ENCODE data around the gene SHC3. TPM values are rescaled to one million over a fixed set of nuclear protein-coding genes. Genes with fewer than 3 reads are reported as not detected.

Gene SHC3
- total RNA-seq, 4 donors from 2014 or later = 0.51 to 3.5 (median 2.5) TPM

- H3K36me3 ChIP-seq = no peaks in the 10 kb centered on the region
- no peaks in the 10 kb centered on the region for H3K27me3 ChIP-seq
- no peak overlapping the region for H3K4me3 ChIP-seq
- TF ChIP-seq POLR2A (IDR thresholded peaks at IDR 0.05) (no peak), CTCF (IDR thresholded peaks at IDR 0.05) (no peak)
- no peak overlapping the region for H3K27ac ChIP-seq
- intact Hi-C loops (cut with DNase I; ENCODE audit: low total_unique reads) = no loop called here
- DNase-seq = no peak
- no peaks in the 10 kb centered on the region for H3K9me3 ChIP-seq
- H3K4me1 ChIP-seq = no peaks in the 10 kb centered on the region
Measured at GRCh38 chr9:89014153-89014552, 164.5 kb downstream of the SHC3 start.

- Histone ChIP-seq H3K4me3 (no peak overlapping the region), H3K4me1 (no peaks in the 10 kb centered on the region), H3K9me3 (no peaks in the 10 kb centered on the region), H3K36me3 (no peaks in the 10 kb centered on the region), H3K27me3 (no peaks in the 10 kb centered on the region), H3K27ac (no peak overlapping the region)
- TF ChIP-seq CTCF (IDR thresholded peaks at IDR 0.05) (no peak), POLR2A (IDR thresholded peaks at IDR 0.05) (no peak)
- DNase-seq = no peak
- intact Hi-C loops (cut with DNase I; ENCODE audit: low total_unique reads) = no loop called here
Measured at GRCh38 chr9:89013660-89014059, 165.0 kb downstream of the SHC3 start.

- intact Hi-C loops (cut with DNase I; ENCODE audit: low total_unique reads) = no loop called here
- DNase-seq = no peak
- H3K4me1 ChIP-seq = no peaks in the 10 kb centered on the region
- no peak overlapping the region for H3K4me3 ChIP-seq
- no peak overlapping the region for H3K27ac ChIP-seq
- no peak for TF ChIP-seq CTCF (IDR thresholded peaks at IDR 0.05)
- no peak for TF ChIP-seq POLR2A (IDR thresholded peaks at IDR 0.05)
- H3K36me3 ChIP-seq = no peaks in the 10 kb centered on the region
- H3K9me3 ChIP-seq = no peaks in the 10 kb centered on the region
- no peaks in the 10 kb centered on the region for H3K27me3 ChIP-seq
Measured at GRCh38 chr9:89012294-89013042, 166.2 kb downstream of the SHC3 start.

- H3K4me3 ChIP-seq = no peak overlapping the region
- no peaks in the 10 kb centered on the region for H3K4me1 ChIP-seq
- H3K27me3 ChIP-seq = no peaks in the 10 kb centered on the region
- intact Hi-C loops (cut with DNase I; ENCODE audit: low total_unique reads) = no loop called here
- no peaks in the 10 kb centered on the region for H3K36me3 ChIP-seq
- DNase-seq = no peak
- no peak overlapping the region for H3K27ac ChIP-seq
- no peaks in the 10 kb centered on the region for H3K9me3 ChIP-seq
- no peak for TF ChIP-seq POLR2A (IDR thresholded peaks at IDR 0.05)
- TF ChIP-seq CTCF (IDR thresholded peaks at IDR 0.05) = no peak
Measured at GRCh38 chr9:89011683-89012082, 166.9 kb downstream of the SHC3 start.

GRCh38 chr9:89010526-89011111, 168.0 kb downstream of the SHC3 start:
- Histone ChIP-seq H3K36me3 (no peaks in the 10 kb centered on the region), H3K9me3 (no peaks in the 10 kb centered on the region), H3K4me3 (no peak overlapping the region), H3K27ac (no peak overlapping the region), H3K27me3 (no peaks in the 10 kb centered on the region), H3K4me1 (no peaks in the 10 kb centered on the region)
- intact Hi-C loops (cut with DNase I; ENCODE audit: low total_unique reads) = no loop called here
- DNase-seq = no peak
- TF ChIP-seq POLR2A (IDR thresholded peaks at IDR 0.05) (no peak), CTCF (IDR thresholded peaks at IDR 0.05) (no peak)
